GM10266 (cell line): ENCODE measurements around the gene COLGALT1.
"Not testable (repeated sequence)": the region's sequence is repeated elsewhere in the genome, so short reads cannot be mapped to it uniquely, and the experiment has no call there.

Experiments used
- DNase-seq: peaks from one replicate; pipeline ENCODE4 v3.0.0; 2012; ENCODE audit errors: extremely low spot score
- TF ChIP-seq, protein P1 (sequence below): IDR thresholded peaks from 2 replicates; pipeline ENCODE4 v1.5.1; 2012; ENCODE audit warnings: mild to moderate bottlenecking, low read depth; ENCODE audit not compliant: control insufficient read depth, insufficient read depth; ENCODE audit errors: missing control alignments

Gene COLGALT1

DNA sequence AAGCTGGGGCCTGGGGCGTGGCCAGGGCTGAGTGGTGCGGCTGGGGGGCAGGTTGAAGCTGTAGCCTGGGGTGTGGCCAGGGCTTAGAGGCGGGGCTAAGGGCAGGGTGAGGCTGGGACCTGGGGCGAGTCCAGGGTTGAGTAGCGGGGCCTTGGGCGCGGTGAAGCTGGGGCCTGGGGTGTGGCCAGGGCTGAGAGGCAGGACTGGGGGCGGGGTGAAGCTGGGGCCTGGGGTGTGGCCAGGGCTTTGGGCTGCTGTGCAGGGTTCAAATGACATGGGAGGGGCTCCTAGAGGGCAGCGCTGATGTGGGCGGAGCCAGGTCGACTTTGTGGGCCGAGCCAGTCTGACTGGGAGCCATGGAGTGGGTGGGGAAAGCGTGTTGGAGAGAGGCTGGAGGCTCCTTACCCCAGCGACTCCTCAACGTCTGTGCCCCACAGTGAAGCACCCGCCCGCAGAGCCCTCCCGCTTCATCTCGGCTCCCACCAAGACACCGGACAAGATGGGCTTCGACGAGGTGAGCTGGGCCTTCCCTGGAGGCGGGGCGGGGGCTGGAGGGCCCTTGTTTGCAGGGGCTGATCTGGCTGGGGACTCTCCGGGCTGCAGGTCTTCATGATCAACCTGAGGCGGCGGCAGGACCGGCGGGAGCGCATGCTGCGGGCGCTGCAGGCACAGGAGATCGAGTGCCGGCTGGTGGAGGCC, 21.5 kb downstream of the COLGALT1 start:
- DNase-seq: no peak
- TF ChIP-seq, protein P1, sequence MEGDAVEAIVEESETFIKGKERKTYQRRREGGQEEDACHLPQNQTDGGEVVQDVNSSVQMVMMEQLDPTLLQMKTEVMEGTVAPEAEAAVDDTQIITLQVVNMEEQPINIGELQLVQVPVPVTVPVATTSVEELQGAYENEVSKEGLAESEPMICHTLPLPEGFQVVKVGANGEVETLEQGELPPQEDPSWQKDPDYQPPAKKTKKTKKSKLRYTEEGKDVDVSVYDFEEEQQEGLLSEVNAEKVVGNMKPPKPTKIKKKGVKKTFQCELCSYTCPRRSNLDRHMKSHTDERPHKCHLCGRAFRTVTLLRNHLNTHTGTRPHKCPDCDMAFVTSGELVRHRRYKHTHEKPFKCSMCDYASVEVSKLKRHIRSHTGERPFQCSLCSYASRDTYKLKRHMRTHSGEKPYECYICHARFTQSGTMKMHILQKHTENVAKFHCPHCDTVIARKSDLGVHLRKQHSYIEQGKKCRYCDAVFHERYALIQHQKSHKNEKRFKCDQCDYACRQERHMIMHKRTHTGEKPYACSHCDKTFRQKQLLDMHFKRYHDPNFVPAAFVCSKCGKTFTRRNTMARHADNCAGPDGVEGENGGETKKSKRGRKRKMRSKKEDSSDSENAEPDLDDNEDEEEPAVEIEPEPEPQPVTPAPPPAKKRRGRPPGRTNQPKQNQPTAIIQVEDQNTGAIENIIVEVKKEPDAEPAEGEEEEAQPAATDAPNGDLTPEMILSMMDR: no peak

DNA sequence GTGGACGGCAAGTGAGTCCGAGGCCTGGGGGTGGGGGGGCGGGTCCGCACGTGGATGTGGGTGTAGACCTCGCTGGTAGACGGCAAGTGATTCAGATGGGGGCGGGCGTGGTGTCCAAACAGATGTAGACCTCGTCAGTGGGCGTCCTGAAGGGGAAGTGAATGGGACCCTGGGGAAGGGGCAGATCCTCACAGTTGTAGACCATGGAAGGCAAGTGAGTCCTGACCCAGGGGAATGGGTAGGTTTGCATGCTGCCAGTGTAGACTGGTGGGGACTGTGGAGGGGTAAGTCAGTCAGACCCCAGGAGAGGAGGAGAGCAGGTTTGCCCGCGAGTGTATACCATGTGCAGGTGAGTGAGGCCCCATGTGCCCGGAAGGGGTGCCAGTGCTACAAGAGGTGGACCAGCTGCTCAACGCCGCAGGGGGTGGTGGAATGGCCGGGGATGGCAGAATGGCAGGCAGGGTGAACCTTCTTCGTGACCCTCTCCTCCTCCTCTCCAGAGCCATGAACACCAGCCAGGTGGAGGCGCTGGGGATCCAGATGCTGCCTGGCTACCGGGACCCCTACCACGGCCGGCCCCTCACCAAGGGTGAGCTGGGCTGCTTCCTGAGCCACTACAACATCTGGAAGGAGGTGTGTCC, 22.1 kb downstream of the COLGALT1 start:
- DNase-seq: no peak
- TF ChIP-seq, protein P1: no peak

DNA sequence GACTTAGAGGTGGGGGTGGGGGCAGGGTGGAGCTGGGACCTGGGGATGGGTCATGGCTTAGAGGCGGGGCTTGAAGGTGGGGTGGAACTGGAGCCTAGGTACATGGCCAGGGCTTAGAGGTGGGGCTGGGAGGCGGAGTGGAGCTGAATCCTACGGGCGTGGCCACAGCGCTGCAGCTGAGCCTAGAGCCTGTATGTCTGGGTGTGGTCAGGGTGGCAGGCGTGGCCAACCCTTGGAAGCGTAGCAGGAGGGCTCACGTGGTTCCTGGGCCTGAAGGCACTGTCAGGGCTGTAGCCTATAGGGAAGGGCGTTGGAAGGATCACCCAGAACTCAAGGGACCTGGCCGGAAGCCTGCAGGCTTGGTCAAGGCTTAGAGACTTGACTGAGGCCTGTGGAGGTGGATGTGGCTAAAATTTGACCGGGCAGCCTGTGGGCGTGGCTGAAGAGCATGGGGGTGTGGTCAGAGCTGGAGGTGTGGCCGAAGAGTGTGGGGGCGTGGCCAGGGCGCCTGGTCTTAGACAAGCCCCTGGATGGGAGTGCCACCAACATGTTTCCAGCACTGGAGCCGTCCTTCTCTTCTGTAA, 24.3 kb downstream of the COLGALT1 start:
- TF ChIP-seq, protein P1: no peak
- peak; percentile 82 for DNase-seq

DNA sequence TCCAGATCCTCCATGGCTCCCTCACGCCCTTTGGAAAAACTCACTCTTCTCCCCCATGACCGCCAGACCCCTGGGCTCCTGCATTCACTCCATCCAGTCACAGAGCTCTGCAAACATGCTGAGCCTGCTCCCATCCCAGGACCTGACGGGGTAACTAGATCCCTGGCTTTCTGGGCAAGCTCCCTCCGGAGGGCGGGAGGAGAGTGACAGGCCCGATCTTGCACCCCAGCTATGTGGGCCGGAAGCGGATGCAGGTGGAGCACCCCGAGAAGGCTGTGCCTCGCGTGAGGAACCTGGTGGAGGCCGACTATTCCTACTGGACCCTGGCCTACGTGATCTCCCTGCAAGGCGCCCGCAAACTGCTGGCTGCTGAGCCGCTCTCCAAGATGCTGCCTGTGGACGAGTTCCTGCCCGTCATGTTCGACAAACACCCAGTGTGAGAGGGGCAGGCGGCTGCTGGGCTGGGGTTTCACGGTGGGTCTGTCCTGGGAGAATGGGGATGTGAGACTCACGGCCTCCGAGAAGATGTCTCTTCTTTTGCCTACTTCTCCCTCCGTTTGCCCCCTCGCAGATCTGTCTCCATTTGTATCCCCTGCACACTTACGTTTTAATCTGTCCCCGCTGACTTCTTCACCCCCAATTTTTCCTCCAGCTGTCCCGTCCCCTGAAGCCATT, 25.2 kb downstream of the COLGALT1 start:
- TF ChIP-seq, protein P1: no peak
- no peak for DNase-seq

DNA sequence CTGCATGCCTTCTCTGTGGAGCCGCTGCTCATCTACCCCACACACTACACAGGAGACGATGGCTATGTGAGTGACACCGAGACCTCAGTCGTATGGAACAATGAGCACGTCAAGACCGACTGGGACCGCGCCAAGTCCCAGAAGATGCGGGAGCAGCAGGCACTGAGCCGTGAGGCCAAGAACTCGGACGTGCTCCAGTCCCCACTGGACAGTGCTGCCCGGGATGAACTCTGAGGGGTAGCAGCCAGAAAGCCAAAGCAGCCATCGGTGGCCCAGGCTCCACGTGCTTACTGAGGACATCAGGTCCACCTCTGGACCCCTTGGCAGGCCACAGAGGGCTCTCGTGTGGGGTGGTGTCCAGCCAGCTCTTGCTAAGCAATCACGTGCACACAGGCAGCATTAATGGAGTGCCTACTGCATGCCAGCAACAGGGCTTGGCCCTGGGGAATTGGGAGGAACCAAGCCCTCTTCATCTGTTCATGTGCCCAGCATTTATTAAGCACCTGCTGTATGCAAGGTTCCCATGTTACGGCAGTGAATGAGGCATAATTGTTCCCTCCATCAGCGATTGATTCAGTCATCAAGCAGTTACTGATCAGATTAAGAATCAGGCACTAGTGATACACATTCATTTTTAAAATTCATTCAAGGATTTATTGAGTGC, 25.9 kb downstream of the COLGALT1 start:
- TF ChIP-seq, protein P1: no peak
- no peak for DNase-seq

DNA sequence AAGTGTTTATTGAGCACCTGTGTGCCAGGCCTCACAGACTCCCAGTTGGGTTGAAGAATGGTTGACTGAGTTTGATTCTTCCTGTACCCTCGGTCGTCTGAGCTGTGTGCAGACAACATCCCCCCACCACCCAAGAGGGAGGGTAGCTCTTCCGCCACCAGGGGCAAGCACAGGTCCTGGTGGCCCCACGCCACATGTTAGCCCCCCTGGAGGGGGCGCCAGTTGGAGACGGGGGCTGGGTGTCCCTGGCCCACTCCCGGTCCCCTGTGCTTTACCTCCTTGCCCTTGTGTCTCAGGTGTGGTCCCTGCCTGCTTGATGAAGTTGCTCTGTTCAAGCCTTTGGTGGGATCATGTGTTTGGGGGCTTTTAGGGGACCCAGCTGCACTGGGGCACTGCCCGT, 27.2 kb downstream of the COLGALT1 start:
- TF ChIP-seq, protein P1: no peak
- no peak for DNase-seq

DNA sequence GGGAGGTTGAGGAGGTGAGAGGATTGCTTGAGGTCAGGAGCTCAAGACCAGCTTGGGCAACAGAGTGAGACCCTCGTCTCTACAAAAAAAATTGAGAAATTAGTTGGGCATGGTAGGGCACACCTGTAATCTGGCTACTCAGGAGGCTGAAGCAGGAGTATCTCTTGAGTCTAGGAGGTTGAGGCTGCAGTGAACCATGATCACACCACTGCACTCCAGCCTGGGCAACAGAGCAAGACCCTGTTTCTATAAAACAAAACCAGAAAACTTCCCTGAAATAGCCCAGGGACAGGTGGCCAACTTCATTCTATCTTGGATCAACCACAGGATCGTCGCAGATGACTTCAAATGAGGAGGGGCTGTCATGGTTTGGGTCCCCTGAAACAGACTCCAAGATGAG, 28.7 kb downstream of the COLGALT1 start:
- TF ChIP-seq, protein P1: no peak
- DNase-seq: no peak

DNA sequence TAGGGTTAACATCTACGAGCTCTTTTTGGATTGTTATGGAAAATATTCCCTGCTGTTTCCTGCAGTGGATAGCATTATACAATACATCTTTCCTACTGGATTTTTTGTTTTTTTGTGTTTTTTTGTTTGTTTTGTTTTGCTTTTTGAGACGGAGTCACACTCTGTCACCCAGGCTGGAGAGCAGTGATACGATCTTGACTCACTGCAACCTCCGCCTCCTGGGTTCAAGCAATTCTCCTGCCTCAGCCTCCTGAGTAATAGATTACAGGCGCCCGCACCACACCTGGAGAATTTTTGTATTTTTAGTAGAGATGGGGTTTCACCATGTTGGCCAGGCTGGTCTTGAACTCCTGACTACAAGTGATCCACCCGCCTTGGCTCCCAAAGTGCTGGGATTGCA, 29.9 kb downstream of the COLGALT1 start:
- not testable (repeated sequence) for DNase-seq
